Hindlimb muscle (tissue), 1 donor: Measurements from ENCODE around the gene LIPC. TPM values are rescaled to one million over a fixed set of nuclear protein-coding genes. Genes with fewer than 3 reads are reported as not detected.

Experiments
- DNase-seq: peaks from one replicate; pipeline ENCODE4 v3.0.0-alpha.2; 2013
- polyA plus RNA-seq: library from polyadenylated mRNA; unstranded; fragments of 120-200 nt; gene quantifications from one replicate; pipeline ENCODE4 v1.2.1, GENCODE V29; 2013; ENCODE audit not compliant: insufficient read length

LIPC gene
- polyA plus RNA-seq, 1 donor, result 1.0 TPM

- no peak for DNase-seq
Observed at GRCh38 chr15:58497046-58497785, 65.4 kb downstream of the LIPC start.

GRCh38 chr15:58498821-58499580, 67.2 kb downstream of the LIPC start:
- DNase-seq, result no peak

- no peak for DNase-seq
Observed at GRCh38 chr15:58501006-58501405, 69.2 kb downstream of the LIPC start.

DNA sequence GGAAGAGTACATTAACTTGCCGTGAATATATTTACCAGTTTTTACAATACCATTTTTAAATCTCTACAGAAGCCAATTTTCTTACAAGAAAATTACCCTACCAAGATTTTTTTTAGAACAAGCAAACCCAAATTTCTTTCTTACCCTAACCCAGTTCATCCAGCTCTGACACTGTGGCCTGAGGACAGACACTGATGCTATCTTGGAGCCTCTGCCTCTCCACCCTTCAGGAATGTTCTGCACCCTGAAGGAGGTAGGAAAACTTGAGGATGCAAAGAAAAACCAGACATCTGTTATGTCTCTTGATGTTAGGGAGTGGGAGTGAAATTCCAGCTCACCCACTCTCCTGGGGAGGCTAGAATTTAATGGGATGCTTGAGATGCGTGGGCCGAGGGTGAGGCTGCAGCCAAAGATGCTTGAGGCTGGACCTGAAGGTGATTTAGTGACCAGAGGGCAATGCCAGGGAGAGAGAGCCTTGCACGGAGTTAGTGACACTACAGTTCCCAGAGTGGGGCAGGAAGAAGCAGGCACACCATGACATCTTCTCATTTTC, 69.9 kb downstream of the LIPC start:
- no peak for DNase-seq

DNA sequence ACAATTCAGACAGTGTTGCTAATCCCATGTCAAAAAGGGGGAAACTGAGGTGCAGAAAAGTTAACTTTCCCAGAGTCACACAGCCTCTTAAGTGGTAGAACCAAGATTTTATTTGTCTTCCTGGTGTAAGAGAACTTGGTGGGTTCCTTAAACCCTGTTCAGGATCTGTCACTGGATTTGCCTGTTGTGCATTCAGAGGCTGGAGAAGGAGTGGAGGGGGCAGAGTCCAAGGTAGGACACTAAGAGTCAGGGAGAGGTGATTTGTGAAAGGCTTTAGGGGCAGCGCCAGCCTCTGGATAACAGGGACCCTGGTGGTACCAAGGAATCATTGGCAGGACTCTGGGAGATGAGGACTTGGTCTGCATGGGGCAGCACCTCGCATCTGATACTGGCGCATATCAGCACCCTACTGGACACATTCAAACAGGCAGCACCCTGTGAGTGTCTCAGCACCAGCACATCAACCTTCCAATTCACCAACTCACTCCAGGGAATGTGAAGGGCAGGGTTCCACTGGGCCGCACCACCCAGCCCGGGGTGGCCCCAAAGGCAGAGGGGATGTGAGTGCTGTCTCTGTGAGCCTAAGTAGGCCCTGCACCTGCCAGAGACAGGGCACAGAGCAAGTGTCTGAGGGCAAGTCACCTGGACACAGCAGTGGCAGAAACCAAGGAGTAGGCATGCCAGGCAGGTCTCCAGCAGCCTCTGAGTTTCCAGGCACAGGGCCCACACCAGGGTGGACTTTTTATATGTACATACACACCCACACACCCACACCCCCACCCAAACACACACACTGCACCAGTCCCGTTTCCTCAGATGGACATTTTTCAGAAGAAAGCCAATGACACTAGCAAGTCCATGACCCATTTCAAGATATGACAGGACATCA, 71.6 kb downstream of the LIPC start:
- DNase-seq, result no peak

- no peak for DNase-seq
Observed at GRCh38 chr15:58504674-58505234, 73.0 kb downstream of the LIPC start.

DNA sequence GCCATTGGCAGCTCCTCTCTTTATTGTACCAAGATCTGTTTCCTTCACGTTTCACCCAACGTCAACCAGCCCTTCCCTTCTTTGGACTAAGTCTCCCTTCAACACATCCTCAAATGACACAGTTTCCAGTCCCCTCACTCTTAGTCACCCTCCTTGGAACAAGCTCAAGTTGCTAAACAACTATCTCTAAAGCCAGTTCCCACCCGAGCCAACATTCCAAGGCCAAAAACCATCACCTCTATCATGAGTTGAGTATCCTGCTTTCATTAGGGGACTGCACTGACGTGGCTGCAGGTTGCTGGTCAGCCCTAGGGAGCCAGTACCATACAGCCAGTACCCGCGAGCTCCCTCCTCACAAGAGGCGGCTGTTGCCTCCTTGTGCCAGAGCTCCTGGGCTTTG, 73.8 kb downstream of the LIPC start:
- no peak for DNase-seq

DNA sequence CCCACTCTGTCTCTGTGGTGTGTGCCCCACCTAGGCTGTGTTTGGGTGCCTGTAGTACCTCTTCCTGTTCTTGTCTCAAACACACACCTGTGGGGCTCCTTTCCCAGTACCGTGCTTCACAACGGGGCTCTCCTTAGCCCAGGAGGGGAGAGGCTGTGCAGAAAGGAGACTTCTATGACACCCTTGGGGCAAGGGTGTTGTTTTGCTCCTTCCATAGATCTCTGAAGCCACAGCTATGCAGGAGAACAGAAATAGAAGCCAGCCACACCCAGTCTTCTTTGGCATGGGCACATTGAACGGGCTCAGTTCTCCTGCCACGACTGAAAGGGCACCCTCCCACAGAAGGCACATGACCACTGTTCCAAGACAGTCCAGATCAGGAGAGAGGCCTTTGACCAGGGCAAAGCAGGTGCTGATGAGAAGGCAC, 74.3 kb downstream of the LIPC start:
- DNase-seq, result no peak

DNA sequence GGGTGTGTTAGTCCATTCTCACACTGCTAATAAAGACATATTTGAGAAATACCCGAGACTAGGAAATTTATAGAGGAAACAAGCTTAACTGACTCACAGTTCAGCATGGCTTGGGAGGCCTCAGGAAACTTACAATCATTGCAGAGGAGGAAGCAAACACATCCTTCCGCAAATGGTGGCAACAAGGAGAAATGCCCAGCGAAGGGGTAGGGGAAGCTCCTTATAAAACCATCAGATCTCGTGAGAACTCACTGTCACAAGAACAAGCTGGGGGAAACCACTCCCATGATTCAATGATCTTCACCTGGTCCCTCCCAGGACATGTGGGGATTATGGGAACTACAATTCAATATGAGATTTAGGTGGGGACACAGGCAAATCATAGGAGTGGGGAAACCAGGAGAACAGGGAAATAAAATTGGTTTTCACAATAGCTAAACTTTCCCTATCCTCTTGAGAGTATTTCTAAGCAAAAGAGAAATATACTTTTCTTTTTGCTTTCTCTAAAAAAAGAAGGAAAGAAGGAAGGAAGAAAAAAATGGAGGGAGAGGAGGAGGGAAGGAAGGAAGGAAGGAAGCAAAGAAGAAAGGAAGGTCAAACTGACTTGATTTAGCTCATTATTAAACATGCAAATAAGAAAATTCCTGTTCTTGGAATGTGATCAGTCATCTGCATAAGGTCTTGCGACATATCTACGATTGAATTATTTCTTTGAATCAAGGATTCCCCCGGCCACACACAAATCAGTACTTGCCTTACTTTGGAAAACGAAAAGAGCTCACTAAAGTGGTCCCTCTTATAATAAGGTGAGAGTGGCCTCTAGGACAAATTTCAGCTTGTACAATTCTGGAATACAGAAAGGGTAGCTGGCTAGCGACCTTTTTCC, 75.2 kb downstream of the LIPC start:
- DNase-seq, result no peak

- no peak for DNase-seq
Observed at GRCh38 chr15:58509556-58509955, 77.8 kb downstream of the LIPC start.

DNA sequence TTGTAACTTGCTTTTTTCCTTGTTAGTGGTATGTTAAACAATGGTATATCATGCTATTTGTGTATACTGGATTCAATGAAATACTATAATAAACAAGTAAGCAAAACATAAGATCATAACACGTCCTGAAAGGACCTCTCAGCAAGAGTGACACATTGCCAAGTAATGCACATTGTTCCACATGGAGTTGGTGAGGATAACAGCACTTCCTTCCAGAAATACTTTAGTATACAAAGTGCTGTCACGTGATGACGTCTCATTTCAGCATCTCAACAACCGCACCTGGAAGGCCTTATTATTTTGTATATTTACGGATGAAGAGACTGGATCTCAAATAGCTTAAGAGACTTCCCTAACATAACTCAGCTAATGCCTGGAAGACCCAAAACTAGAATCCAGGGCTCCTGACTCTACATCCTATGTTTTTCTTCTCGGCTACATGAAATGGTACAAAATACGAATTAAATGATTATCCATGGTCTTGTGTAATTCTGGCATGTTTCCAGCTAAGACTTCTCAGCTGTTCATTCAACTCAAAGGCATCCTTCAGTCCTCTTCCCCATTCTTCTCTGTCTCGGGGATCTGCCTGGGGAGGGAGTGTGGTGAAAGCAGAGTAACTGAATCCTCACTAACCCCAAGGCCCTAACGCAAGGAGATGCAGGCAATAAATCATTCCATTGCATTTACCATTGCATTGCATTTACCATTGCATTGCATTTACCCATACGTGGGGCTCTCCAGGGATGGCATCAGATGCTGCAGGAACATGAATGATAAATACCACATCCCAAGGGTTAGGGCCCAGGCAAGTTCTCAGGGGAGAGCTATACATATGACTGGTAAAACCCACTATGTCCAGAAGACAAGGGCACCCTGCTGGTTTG, 79.2 kb downstream of the LIPC start:
- no peak for DNase-seq

DNA sequence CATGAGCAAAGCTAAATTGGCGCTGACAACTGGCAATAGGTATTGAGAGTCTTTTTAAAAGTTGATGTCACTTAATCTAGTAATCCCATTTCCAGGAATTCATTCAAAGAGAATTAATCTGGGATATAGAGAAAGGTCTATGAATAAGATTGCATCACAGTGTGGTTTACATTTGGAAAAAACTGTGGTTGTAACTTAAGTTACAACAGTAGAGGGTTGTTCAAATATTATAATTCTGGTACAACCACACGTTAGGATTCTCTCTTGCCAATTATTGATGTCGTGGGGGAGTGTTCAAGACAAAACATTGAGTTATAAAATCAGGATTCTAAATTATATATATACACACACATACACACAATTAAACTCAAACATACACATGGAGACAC, 79.8 kb downstream of the LIPC start:
- no peak for DNase-seq

- DNase-seq, result no peak
Observed at GRCh38 chr15:58512522-58512921, 80.7 kb downstream of the LIPC start.

DNA sequence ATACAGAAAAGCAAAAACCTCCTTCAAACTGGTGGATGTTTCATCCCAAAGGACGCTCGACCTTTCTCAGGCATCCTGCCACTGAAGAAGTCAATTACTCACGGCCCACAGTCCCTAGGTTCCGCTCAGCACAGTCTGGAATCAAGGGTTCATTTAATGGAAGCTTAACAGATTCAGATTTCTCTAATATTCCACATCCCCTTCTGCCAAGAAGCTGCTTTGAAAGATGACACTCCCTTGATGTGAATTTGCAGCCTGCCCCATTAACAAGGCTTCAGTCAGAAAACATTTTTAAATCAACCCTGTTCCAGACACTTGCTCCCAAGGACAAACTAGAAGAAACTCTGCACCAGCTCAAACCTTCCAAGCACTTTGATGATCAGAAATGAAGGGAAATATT, 81.2 kb downstream of the LIPC start:
- no peak for DNase-seq

GRCh38 chr15:58513726-58514336, 82.0 kb downstream of the LIPC start:
- DNase-seq, result no peak

DNA sequence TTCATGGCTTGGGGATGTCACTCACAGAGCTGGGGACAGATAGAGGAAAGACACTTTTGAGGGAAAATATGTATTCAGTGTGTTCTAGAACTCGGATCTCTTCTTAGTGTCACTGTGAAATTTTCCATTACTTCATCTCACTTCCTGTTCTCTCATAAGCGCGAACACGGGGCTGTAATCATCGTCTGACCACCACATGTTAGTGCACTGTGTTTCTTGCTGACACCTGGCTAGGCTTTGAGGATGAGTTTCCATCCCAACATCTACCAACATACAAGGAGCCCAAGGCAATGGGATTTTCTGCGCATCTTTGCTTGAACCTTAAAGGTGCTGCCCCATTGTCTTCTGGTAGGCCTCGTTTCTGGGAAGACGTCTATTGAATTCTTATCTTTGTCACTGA, 84.0 kb downstream of the LIPC start:
- DNase-seq, result no peak

DNA sequence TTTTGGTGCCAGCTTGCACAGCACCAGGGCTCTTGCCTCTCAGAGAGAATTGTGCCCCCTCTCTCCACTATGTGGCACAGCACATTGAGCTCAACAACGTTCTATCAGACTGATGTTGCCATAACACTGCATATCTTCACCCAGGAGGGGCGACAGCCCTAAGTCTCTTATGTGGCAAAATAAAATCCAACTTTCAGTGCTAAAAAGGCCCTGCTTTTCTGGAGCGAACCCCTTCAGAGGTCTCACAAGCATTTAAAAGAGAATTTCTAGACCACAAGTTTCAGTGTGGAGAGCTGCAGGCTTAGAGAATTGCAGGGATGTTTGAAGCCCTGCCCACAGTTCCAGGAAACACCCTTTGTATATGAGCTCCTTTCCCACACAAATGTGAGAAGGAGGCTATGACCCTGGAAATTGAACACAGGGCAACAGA, 85.5 kb downstream of the LIPC start:
- no peak for DNase-seq

DNA sequence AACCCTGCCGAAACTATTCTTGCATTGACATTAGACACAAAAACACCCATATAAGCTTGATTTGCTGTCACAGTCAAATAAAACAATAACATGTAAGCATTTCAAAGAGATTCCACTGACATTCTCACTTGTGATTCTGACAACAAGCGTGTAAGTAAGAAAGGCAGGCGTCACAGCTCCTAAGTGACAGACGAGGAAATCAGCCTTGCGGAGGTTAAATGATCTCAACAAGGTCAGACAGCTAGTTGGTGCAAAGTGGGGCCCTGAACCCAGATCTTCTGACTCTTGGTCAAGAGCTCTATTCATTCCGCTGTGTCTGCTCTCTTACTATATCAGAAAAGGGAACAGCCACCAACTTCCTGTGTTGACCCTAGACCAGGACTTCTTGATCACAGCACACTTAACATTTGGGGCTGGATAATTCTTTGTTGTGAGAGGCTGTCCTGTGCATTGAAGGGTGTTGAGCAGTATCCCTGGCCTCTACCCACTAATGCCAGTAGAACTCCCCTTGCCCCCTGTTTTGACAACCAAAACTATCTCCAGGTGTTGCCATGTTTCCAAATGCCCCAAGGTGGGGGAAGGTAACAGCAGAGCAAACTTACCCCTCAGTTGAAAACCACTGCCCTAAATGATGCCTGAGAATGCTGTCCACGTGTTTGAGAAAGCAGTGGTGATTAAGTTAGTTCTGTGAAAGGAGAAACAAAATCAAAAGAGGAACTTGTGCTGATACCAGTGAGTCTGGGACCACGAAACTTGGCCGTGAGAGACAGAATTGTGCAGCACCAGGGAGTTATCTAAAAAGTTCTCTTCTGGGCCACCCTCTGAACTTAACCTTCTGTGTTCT, 86.1 kb downstream of the LIPC start:
- DNase-seq, result no peak

DNA sequence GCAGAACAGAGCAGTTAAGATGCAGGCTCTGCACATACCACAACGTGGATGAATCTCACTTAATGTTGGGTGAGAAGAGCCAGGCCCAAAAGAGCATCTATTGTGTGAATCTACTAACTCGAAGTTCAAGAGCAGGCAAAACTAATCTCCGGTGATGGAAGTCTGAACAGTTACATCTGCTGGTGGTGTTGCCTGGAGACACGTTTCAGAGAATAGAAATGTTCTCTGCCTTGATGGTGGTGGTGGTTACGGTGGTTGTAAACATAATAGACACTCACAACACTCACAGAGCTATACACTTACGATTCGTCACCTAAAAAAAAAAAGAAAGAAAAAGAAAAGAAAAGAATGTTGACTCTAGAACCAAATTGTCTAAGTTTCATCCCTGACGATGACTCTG, 86.8 kb downstream of the LIPC start:
- no peak for DNase-seq
